ENCODE data around the gene HTRA3.

HTRA3 gene

DNA sequence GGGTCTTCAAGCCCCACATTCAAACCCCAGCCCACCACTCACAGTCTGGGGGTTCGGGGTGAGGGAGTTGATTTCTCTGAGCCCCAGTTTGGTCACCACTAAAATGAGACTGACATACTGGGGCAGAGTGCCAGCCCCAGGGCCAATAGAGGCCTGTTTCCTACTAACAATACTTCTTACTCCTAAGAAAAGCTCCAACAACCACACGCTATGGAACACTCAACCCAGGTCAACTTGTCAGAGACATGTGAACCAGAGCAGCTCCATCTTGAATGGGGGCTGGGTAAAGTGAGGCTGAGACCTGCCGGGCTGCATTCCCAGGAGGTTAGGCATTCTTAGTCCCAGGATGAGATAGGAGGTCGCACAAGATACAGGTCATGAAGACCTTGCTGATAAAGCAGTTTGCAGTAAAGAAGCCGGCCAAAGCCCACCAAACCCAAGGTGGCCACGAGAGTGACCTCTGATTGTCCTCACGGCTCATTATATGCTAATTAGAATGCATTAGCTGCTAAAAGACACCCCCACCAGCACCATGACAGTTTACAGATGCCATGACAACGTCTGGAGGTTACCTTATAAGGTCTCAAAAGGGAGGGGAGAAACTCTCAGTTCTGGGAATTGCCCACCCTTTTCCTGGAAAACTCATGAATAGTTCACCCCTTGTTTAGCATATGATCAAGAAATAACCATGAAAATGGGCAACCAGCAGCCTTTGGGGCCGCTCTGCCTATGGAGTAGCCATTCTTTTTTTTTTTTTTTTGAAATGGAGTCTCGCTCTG is 26.6 kb upstream of the HTRA3 start:
- Histone ChIP-seq H3K4me1 (ENCODE audit: control insufficient read depth in 1 of 2, insufficient read depth in 1 of 2, low read depth in 1 of 2, low read length in 1 of 2) (peaks cover 0 to 7% of the 10 kb centered on the region in 2 experiments), H3K27ac (no peak overlapping the region), H3K9me3 (no peaks in the 10 kb centered on the region), H3K36me3 (no peaks in the 10 kb centered on the region), H3K4me3 (ENCODE audit: low read depth in 1 of 2, low read length in 1 of 2) (no peak overlapping the region), H3K27me3 (peaks cover 11% of the 10 kb centered on the region)
- TF ChIP-seq, protein P1, sequence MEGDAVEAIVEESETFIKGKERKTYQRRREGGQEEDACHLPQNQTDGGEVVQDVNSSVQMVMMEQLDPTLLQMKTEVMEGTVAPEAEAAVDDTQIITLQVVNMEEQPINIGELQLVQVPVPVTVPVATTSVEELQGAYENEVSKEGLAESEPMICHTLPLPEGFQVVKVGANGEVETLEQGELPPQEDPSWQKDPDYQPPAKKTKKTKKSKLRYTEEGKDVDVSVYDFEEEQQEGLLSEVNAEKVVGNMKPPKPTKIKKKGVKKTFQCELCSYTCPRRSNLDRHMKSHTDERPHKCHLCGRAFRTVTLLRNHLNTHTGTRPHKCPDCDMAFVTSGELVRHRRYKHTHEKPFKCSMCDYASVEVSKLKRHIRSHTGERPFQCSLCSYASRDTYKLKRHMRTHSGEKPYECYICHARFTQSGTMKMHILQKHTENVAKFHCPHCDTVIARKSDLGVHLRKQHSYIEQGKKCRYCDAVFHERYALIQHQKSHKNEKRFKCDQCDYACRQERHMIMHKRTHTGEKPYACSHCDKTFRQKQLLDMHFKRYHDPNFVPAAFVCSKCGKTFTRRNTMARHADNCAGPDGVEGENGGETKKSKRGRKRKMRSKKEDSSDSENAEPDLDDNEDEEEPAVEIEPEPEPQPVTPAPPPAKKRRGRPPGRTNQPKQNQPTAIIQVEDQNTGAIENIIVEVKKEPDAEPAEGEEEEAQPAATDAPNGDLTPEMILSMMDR (IDR thresholded peaks at IDR 0.05): no peak

DNA sequence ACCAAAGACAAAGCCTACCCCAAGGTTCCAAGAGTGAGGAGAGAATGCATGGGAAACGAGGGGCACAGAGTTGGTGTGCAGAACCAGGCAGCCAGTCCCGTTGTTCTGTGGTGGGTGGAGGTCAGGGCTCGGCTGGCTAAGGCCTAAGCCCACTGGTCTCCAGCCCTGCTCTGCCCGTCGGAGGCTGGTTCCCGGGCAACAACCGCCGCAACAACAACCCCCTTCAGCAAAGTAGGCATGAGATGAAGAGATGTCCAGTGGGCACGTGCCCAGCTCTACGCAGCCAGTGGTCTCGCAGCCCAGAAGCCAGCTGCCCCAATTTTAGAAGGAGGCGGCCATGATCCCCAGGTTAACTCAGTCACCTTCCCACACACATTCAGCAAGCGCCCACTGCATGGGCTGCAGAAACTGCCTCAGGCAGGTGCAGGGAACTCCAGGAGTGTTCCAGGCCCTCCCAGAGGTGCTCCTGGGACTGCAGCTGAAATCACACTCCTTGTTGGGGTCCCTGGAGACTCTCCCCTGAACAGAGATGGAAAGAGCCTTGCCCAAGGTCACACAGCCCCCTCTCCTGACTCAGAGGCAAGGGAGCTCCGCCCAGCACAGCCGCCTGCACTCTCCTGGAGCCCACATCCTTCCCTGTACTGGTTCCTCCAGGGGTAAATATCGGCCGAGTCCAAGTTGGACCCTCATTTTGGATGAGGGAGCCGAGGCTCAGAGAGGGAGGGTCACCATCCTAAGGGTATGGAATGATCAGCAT is 25.4 kb upstream of the HTRA3 start:
- TF ChIP-seq, protein P1 (IDR thresholded peaks at IDR 0.05): no peak

DNA sequence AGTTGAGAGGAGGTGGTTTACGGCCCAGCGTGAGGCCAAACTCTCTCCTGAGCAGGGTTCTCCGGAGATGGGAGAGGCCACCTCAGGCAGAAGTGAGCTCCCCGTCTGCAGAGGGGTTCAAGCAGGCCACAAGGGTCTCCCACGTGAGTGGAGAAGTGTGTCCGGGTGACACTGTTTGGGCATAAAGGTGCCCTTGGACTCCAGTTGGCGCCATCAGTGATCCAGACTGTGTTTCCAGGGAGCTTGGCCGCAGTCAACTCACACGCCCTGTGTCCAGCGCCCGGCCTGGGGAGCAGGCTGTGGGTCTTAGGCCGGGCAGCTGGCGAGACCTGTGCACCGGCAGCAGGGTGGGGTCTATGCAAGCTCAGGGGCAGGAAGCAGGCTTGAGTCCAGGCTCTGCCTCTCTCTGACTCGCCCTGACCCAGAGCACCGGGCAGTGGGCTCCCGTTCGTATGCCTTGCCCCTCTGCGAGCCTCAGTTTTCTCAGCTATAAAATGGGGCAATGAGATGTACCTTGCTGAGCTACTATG is 24.6 kb upstream of the HTRA3 start:
- H3K4me3 ChIP-seq (ENCODE audit: low read depth in 1 of 2, low read length in 1 of 2): no peak overlapping the region
- TF ChIP-seq, protein P1 (IDR thresholded peaks at IDR 0.05): no peak
- H3K36me3 ChIP-seq: no peaks in the 10 kb centered on the region

More for the DNA sequence above, 25.4 kb upstream of the HTRA3 start:
- Histone ChIP-seq H3K9me3 (no peaks in the 10 kb centered on the region), H3K27me3 (peaks cover 11% of the 10 kb centered on the region), H3K4me1 (ENCODE audit: control insufficient read depth in 1 of 2, insufficient read depth in 1 of 2, low read depth in 1 of 2, low read length in 1 of 2) (peaks cover 0 to 7% of the 10 kb centered on the region in 2 experiments), H3K4me3 (ENCODE audit: low read depth in 1 of 2, low read length in 1 of 2) (no peak overlapping the region), H3K36me3 (no peaks in the 10 kb centered on the region), H3K27ac (no peak overlapping the region)

DNA sequence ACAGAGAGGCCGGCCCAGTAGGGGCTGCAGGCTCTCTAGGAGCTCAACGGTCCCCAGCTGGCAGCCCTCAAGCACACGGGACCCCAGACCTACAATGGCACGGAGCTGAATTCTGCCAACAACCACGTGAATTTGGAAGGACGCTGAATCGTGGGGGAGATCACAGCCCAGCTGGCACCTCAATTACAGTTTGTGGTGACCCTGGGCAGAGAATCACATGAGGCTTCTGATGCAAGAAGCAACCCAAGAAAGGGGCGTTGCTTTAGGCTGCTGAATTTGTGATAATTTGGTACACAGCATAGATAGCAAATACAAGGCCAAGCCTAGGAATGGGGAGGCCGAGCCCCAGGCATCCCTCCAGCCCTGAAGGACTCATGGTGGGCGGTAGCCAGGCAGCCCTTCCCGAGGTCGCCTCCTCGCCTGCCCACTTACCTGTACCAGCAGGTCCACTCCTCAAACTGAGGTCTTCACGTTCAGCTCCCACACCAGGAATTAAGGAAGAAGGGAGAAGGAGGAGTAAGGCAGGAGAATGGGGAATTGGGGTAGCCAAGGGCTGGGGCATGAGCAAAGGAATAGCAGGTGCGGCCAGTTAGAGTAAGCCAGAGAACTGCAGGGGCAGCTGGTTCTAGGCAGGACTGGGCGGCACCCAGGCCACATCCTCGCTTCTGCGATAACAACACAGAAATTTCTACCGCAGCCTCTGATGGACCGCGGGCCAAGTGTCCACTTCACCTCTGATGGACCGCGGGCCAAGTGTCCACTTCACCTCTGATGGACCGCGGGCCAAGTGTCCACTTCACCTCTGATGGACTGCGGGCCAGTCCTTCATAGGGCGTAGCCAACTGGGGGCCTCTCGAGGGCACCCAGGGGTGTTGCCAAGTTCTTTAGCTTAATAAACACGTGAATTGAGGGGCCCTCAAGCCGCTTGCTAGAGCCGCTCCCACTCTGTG is 23.4 kb upstream of the HTRA3 start:
- Histone ChIP-seq H3K4me3 (ENCODE audit: low read depth in 1 of 2, low read length in 1 of 2) (no peak overlapping the region), H3K27ac (no peak overlapping the region), H3K27me3 (no peaks in the 10 kb centered on the region), H3K9me3 (no peaks in the 10 kb centered on the region), H3K4me1 (ENCODE audit: control insufficient read depth in 1 of 2, insufficient read depth in 1 of 2, low read depth in 1 of 2, low read length in 1 of 2) (peaks cover 0 to 7% of the 10 kb centered on the region in 2 experiments), H3K36me3 (no peaks in the 10 kb centered on the region)
- TF ChIP-seq, protein P1 (IDR thresholded peaks at IDR 0.05): no peak

More for the DNA sequence above, 24.6 kb upstream of the HTRA3 start:
- no peak overlapping the region for H3K27ac ChIP-seq
- peaks cover 8% of the 10 kb centered on the region for H3K27me3 ChIP-seq
- H3K9me3 ChIP-seq: no peaks in the 10 kb centered on the region
- H3K4me1 ChIP-seq (ENCODE audit: control insufficient read depth in 1 of 2, insufficient read depth in 1 of 2, low read depth in 1 of 2, low read length in 1 of 2): peaks cover 0 to 7% of the 10 kb centered on the region in 2 experiments

All from neutrophil (primary cell).